ENCODE results near the gene SIGLEC15.
"Not testable (repeated sequence)": the region's sequence is repeated elsewhere in the genome, so short reads cannot be mapped to it uniquely, and the experiment has no call there.

Gene SIGLEC15

DNA sequence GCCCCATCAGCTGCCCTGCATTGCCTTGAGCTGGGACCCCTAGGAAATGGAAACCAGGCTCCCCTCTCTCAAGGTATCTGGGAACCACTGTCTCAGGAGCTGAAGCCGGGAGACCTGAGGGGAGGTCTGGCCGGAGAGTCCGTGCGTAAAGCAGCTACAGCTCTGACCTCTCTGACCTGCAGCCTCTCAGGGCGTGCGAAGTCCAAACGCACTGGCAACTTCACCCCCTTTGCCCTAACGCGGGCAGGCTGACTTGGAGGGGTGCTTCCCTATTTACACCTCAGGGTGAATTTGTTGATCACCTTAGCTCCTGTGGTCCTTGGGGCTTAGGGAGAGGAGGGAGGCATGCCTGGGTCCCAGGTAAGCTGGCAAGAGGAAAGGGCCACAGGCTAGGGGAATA is 17.5 kb downstream of the SIGLEC15 start:
- no peaks in the 10 kb centered on the region for H3K36me3 ChIP-seq (ENCODE audit: control insufficient read depth, insufficient read depth, low read length)
- no peak overlapping the region for H4K8ac ChIP-seq (ENCODE audit: low read depth, low read length)
- H3K4me3 ChIP-seq (ENCODE audit: low read length) = no peak overlapping the region
- no peaks in the 10 kb centered on the region for H3K79me1 ChIP-seq (ENCODE audit: low read length)
- H3K27ac ChIP-seq (ENCODE audit: low read depth, low read length) = no peak overlapping the region
- no peak overlapping the region for H3K4me2 ChIP-seq (ENCODE audit: low read length)
- no peak overlapping the region for H3K4ac ChIP-seq (ENCODE audit: low read depth, low read length)
- H3K79me2 ChIP-seq (ENCODE audit: control insufficient read depth, insufficient read depth, low read length) = no peaks in the 10 kb centered on the region
- no peak overlapping the region for H4K5ac ChIP-seq (ENCODE audit: low read length)
- H2AK5ac ChIP-seq (ENCODE audit: low read length) = no peak overlapping the region
- H3K23ac ChIP-seq (ENCODE audit: low read length) = no peak overlapping the region
- no CpG with 5 or more reads among the region's 9 CpGs for WGBS (ENCODE audit: extremely low coverage, insufficient coverage, low lambda C conversion rate)
- no peak overlapping the region for H2BK5ac ChIP-seq (ENCODE audit: low read length)
- DNase-seq = no peak
- H2BK120ac ChIP-seq (ENCODE audit: low read depth, low read length) = no peak overlapping the region
- H3K56ac ChIP-seq (ENCODE audit: low read length) = no peak overlapping the region
- no peak overlapping the region for H3K9ac ChIP-seq (ENCODE audit: low read length)
- H3K4me1 ChIP-seq (ENCODE audit: control insufficient read depth, low read depth, low read length) = no peaks in the 10 kb centered on the region
- no peak overlapping the region for H3K18ac ChIP-seq (ENCODE audit: low read length)
- H2BK15ac ChIP-seq (replicated peaks; ENCODE audit: low read depth) = no peak overlapping the region
- H3K27me3 ChIP-seq (ENCODE audit: insufficient read depth, low read length, poor library complexity) = no peaks in the 10 kb centered on the region

DNA sequence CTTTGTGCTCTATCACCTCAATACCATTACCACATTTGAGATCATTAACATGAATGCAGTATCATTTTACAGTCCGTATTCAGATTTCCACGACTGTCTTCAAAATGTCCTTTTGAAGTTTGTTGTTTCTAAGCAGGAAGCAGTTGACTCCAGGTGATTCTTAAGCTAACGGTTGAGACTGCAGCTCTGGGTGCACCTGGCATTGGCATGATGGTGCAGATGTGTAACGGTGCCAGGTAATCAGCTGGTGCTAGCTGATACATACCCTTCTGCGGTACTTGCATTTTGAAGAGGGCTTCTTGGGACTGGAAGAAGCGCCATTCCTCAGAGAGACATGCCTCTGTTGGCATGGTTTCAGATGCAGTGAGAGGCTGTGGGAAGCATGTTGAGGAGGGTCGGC is 19.5 kb downstream of the SIGLEC15 start:
- Histone ChIP-seq H2BK5ac (ENCODE audit: low read length) (no peak overlapping the region), H3K4me3 (ENCODE audit: low read length) (no peak overlapping the region), H3K79me1 (ENCODE audit: low read length) (no peaks in the 10 kb centered on the region), H3K18ac (ENCODE audit: low read length) (no peak overlapping the region), H4K5ac (ENCODE audit: low read length) (no peak overlapping the region), H2BK15ac (replicated peaks; ENCODE audit: low read depth) (no peak overlapping the region), H3K23ac (ENCODE audit: low read length) (no peak overlapping the region), H4K8ac (ENCODE audit: low read depth, low read length) (no peak overlapping the region), H3K4me2 (ENCODE audit: low read length) (no peak overlapping the region), H2AK5ac (ENCODE audit: low read length) (no peak overlapping the region), H2BK120ac (ENCODE audit: low read depth, low read length) (no peak overlapping the region), H3K27ac (ENCODE audit: low read depth, low read length) (no peak overlapping the region), H3K4me1 (ENCODE audit: control insufficient read depth, low read depth, low read length) (no peaks in the 10 kb centered on the region), H3K9ac (ENCODE audit: low read length) (no peak overlapping the region), H3K36me3 (ENCODE audit: control insufficient read depth, insufficient read depth, low read length) (no peaks in the 10 kb centered on the region), H3K27me3 (ENCODE audit: insufficient read depth, low read length, poor library complexity) (no peaks in the 10 kb centered on the region), H3K4ac (ENCODE audit: low read depth, low read length) (no peak overlapping the region), H3K56ac (ENCODE audit: low read length) (no peak overlapping the region), H3K79me2 (ENCODE audit: control insufficient read depth, insufficient read depth, low read length) (no peaks in the 10 kb centered on the region)
- no peak for DNase-seq
- no CpG with 5 or more reads among the region's 7 CpGs for WGBS (ENCODE audit: extremely low coverage, insufficient coverage, low lambda C conversion rate)

DNA sequence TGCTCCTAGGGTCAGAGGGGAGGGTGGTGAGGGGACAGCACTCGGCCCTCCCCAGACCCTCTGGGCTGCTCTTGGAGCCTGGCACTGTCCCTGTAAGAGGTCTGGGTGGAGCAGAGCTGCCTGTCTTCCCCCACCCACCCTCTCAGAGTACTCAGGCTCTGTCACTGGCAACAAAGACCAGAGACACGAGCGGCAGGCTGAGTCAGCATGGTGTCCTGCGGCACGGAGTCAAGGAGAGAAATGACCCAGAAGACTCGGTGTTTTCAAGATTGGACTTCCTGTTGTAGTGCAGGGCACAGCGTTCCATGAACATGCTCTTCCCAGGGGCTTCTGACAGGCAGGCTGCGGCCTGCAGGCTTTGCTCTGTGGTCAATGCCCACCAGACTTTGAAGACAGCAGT is 19.9 kb downstream of the SIGLEC15 start:
- Histone ChIP-seq H3K79me1 (ENCODE audit: low read length) (no peaks in the 10 kb centered on the region), H3K27me3 (ENCODE audit: insufficient read depth, low read length, poor library complexity) (no peaks in the 10 kb centered on the region), H3K23ac (ENCODE audit: low read length) (no peak overlapping the region), H3K27ac (ENCODE audit: low read depth, low read length) (no peak overlapping the region), H3K4ac (ENCODE audit: low read depth, low read length) (no peak overlapping the region), H3K4me2 (ENCODE audit: low read length) (no peak overlapping the region), H3K9ac (ENCODE audit: low read length) (no peak overlapping the region), H3K4me1 (ENCODE audit: control insufficient read depth, low read depth, low read length) (no peaks in the 10 kb centered on the region), H2AK5ac (ENCODE audit: low read length) (no peak overlapping the region), H4K5ac (ENCODE audit: low read length) (no peak overlapping the region), H3K18ac (ENCODE audit: low read length) (no peak overlapping the region), H2BK15ac (replicated peaks; ENCODE audit: low read depth) (no peak overlapping the region), H3K36me3 (ENCODE audit: control insufficient read depth, insufficient read depth, low read length) (no peaks in the 10 kb centered on the region), H4K8ac (ENCODE audit: low read depth, low read length) (no peak overlapping the region), H3K79me2 (ENCODE audit: control insufficient read depth, insufficient read depth, low read length) (no peaks in the 10 kb centered on the region), H3K56ac (ENCODE audit: low read length) (no peak overlapping the region), H2BK5ac (ENCODE audit: low read length) (no peak overlapping the region), H2BK120ac (ENCODE audit: low read depth, low read length) (no peak overlapping the region), H3K4me3 (ENCODE audit: low read length) (no peak overlapping the region)
- no CpG with 5 or more reads among the region's 8 CpGs for WGBS (ENCODE audit: extremely low coverage, insufficient coverage, low lambda C conversion rate)
- DNase-seq = no peak

DNA sequence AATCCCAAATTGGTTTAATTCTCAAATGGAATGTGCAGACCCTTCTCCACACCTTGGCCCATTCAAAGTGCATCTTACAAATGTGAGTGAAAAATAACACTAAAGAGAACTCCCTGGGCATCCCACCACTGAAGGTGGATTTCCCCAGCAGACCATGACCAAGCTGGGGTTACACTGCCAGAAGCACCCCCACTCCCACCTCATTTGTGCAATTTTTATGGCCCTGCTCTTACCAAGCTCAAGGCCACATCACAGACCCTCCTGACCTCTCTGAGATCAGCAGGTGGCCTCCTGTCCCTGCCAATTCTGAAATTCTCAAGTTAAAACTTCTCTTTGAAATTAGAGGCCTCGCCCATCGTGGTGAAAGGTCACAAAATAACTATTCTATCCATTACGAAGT is 21.6 kb downstream of the SIGLEC15 start:
- no peaks in the 10 kb centered on the region for H3K4me1 ChIP-seq (ENCODE audit: control insufficient read depth, low read depth, low read length)
- H4K5ac ChIP-seq (ENCODE audit: low read length) = no peak overlapping the region
- H3K23ac ChIP-seq (ENCODE audit: low read length) = no peak overlapping the region
- H4K8ac ChIP-seq (ENCODE audit: low read depth, low read length) = no peak overlapping the region
- no peak overlapping the region for H2BK15ac ChIP-seq (replicated peaks; ENCODE audit: low read depth)
- no peak overlapping the region for H2BK120ac ChIP-seq (ENCODE audit: low read depth, low read length)
- no CpG with 5 or more reads among the region's 3 CpGs for WGBS (ENCODE audit: extremely low coverage, insufficient coverage, low lambda C conversion rate)
- H3K18ac ChIP-seq (ENCODE audit: low read length) = no peak overlapping the region
- H3K36me3 ChIP-seq (ENCODE audit: control insufficient read depth, insufficient read depth, low read length) = no peaks in the 10 kb centered on the region
- H3K9ac ChIP-seq (ENCODE audit: low read length) = no peak overlapping the region
- DNase-seq = no peak
- no peak overlapping the region for H2AK5ac ChIP-seq (ENCODE audit: low read length)
- no peaks in the 10 kb centered on the region for H3K79me2 ChIP-seq (ENCODE audit: control insufficient read depth, insufficient read depth, low read length)
- no peaks in the 10 kb centered on the region for H3K79me1 ChIP-seq (ENCODE audit: low read length)
- no peak overlapping the region for H3K27ac ChIP-seq (ENCODE audit: low read depth, low read length)
- no peak overlapping the region for H3K4me3 ChIP-seq (ENCODE audit: low read length)
- no peak overlapping the region for H3K4ac ChIP-seq (ENCODE audit: low read depth, low read length)
- no peak overlapping the region for H3K56ac ChIP-seq (ENCODE audit: low read length)
- H3K27me3 ChIP-seq (ENCODE audit: insufficient read depth, low read length, poor library complexity) = no peaks in the 10 kb centered on the region
- no peak overlapping the region for H2BK5ac ChIP-seq (ENCODE audit: low read length)
- no peak overlapping the region for H3K4me2 ChIP-seq (ENCODE audit: low read length)

DNA sequence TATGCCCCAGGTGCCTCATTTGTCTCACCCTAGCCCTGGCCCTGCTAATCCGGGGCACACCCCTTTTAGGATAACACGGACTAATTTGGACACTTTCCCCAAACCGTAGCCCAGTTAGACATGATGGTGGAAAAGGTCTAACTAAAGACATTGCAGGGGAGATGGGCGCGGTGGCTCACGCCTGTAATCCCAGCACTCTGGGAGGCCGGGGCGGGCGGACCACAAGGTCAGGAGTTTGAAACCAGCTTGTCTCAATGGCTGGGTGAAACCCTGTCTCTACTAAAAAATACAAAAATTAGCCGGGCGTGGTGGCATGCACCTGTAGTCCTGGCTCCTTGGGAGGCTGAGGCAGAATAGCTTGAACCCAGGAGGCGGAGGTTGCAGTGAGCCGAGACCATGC is 23.2 kb downstream of the SIGLEC15 start:
- H3K36me3 ChIP-seq (ENCODE audit: control insufficient read depth, insufficient read depth, low read length); H2BK15ac ChIP-seq (replicated peaks; ENCODE audit: low read depth): not testable (repeated sequence)

DNA sequence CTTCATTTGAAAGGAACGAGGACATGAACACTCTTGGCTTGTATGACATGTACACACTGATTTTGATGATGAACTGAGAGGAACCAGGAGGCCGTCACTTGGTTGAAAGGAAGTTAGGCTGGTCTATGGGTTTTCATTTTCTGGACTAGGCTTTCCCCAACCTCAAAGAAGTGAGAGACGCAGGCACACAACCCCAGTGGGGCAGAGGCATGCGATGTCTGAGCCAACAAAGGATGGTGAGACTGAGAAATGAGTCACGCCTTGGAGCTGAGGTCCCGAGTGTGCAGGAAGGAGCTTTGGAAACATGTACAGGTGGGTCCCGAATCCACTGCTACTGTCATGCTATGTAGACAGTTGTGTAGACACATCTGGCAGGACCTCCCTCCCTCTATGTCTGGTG is 24.1 kb downstream of the SIGLEC15 start:
- no peaks in the 10 kb centered on the region for H3K79me1 ChIP-seq (ENCODE audit: low read length)
- H2BK120ac ChIP-seq (ENCODE audit: low read depth, low read length) = no peak overlapping the region
- H2BK5ac ChIP-seq (ENCODE audit: low read length) = no peak overlapping the region
- no peak overlapping the region for H4K5ac ChIP-seq (ENCODE audit: low read length)
- no peak overlapping the region for H2AK5ac ChIP-seq (ENCODE audit: low read length)
- H3K18ac ChIP-seq (ENCODE audit: low read length) = no peak overlapping the region
- no peaks in the 10 kb centered on the region for H3K79me2 ChIP-seq (ENCODE audit: control insufficient read depth, insufficient read depth, low read length)
- H3K23ac ChIP-seq (ENCODE audit: low read length) = no peak overlapping the region
- H3K4me2 ChIP-seq (ENCODE audit: low read length) = no peak overlapping the region
- DNase-seq = no peak
- no peak overlapping the region for H4K8ac ChIP-seq (ENCODE audit: low read depth, low read length)
- no peak overlapping the region for H3K9ac ChIP-seq (ENCODE audit: low read length)
- H3K27me3 ChIP-seq (ENCODE audit: insufficient read depth, low read length, poor library complexity) = no peaks in the 10 kb centered on the region
- H3K36me3 ChIP-seq (ENCODE audit: control insufficient read depth, insufficient read depth, low read length) = no peaks in the 10 kb centered on the region
- H3K27ac ChIP-seq (ENCODE audit: low read depth, low read length) = no peak overlapping the region
- no peak overlapping the region for H3K56ac ChIP-seq (ENCODE audit: low read length)
- no CpG with 5 or more reads among the region's 7 CpGs for WGBS (ENCODE audit: extremely low coverage, insufficient coverage, low lambda C conversion rate)
- no peaks in the 10 kb centered on the region for H3K4me1 ChIP-seq (ENCODE audit: control insufficient read depth, low read depth, low read length)
- no peak overlapping the region for H3K4me3 ChIP-seq (ENCODE audit: low read length)
- no peak overlapping the region for H2BK15ac ChIP-seq (replicated peaks; ENCODE audit: low read depth)
- no peak overlapping the region for H3K4ac ChIP-seq (ENCODE audit: low read depth, low read length)

More for the DNA sequence above, 23.2 kb downstream of the SIGLEC15 start:
- H3K27ac ChIP-seq (ENCODE audit: low read depth, low read length); H3K4me1 ChIP-seq (ENCODE audit: control insufficient read depth, low read depth, low read length); H3K27me3 ChIP-seq (ENCODE audit: insufficient read depth, low read length, poor library complexity); H3K18ac ChIP-seq (ENCODE audit: low read length); H2BK120ac ChIP-seq (ENCODE audit: low read depth, low read length); H2BK5ac ChIP-seq (ENCODE audit: low read length); H3K79me1 ChIP-seq (ENCODE audit: low read length); DNase-seq; H2AK5ac ChIP-seq (ENCODE audit: low read length); H3K79me2 ChIP-seq (ENCODE audit: control insufficient read depth, insufficient read depth, low read length); H3K23ac ChIP-seq (ENCODE audit: low read length); H3K56ac ChIP-seq (ENCODE audit: low read length); H3K4ac ChIP-seq (ENCODE audit: low read depth, low read length); H3K4me2 ChIP-seq (ENCODE audit: low read length); H4K5ac ChIP-seq (ENCODE audit: low read length); H4K8ac ChIP-seq (ENCODE audit: low read depth, low read length); H3K9ac ChIP-seq (ENCODE audit: low read length); H3K4me3 ChIP-seq (ENCODE audit: low read length): not testable (repeated sequence)
- WGBS (ENCODE audit: extremely low coverage, insufficient coverage, low lambda C conversion rate) = no CpG with 5 or more reads among the region's 13 CpGs

Data from mesendoderm (in vitro differentiated cells).